Epithelial cell of esophagus (primary cell): ENCODE data around the gene FBXW11.

Experiments used
- DNase-seq: peaks from one replicate; pipeline ENCODE4 v3.0.0; 2010; ENCODE audit warnings: low read depth
- H3K4me3 ChIP-seq: 2 replicates; pipeline ENCODE4 v1.5.1; 2011; ENCODE audit warnings: mild to moderate bottlenecking, low read length, control low read depth
- TF ChIP-seq, protein P1 (sequence below): IDR thresholded peaks from 2 replicates; pipeline ENCODE4 v1.5.1; 2011; ENCODE audit warnings: low read depth, mild to moderate bottlenecking, low read length, control low read depth, inconsistent platforms; ENCODE audit not compliant: insufficient read depth; ENCODE audit errors: missing control alignments

The FBXW11 gene

DNA sequence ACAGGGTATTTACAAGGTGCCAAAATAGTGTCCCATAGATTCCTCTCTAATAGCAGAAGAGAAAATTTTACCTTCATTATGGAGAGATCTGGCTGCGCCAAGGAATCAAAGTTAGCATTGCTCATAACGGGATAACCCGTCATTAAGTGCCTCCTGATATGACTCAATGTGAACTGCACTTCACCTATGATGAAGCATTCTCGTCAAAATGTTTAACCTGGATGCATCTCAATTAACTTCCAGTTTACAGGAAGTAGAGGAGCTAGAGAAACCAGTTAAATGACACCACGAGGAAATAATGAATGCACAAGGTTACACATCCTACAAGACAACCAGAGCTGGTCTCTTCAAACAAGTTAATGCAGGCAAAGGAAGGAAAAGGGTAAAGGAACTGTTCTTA is 17.2 kb downstream of the FBXW11 start:
- H3K4me3 ChIP-seq: no peak overlapping the region
- peak; percentile 94 for DNase-seq
- TF ChIP-seq, protein P1, sequence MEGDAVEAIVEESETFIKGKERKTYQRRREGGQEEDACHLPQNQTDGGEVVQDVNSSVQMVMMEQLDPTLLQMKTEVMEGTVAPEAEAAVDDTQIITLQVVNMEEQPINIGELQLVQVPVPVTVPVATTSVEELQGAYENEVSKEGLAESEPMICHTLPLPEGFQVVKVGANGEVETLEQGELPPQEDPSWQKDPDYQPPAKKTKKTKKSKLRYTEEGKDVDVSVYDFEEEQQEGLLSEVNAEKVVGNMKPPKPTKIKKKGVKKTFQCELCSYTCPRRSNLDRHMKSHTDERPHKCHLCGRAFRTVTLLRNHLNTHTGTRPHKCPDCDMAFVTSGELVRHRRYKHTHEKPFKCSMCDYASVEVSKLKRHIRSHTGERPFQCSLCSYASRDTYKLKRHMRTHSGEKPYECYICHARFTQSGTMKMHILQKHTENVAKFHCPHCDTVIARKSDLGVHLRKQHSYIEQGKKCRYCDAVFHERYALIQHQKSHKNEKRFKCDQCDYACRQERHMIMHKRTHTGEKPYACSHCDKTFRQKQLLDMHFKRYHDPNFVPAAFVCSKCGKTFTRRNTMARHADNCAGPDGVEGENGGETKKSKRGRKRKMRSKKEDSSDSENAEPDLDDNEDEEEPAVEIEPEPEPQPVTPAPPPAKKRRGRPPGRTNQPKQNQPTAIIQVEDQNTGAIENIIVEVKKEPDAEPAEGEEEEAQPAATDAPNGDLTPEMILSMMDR: no peak

DNA sequence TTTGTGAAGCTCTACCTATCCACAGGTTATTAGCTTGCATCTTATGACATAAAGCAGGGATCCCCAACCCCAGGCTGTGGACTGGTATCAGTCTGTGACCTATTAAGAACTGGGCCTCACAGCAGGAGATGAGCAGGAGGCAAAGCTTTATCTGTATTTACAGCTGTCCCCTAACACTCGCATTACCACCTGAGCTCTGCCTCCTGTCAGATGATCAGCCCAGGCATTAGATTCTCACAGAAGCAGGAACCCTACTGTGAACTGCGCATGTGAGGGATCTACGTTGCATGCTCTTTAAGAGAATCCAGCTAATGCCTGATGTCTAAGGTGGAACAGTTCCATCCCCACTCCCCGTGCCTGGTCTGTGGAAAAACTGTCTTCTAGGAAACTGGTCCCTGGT is 19.7 kb downstream of the FBXW11 start:
- TF ChIP-seq, protein P1: no peak
- H3K4me3 ChIP-seq: no peak overlapping the region
- DNase-seq: no peak

DNA sequence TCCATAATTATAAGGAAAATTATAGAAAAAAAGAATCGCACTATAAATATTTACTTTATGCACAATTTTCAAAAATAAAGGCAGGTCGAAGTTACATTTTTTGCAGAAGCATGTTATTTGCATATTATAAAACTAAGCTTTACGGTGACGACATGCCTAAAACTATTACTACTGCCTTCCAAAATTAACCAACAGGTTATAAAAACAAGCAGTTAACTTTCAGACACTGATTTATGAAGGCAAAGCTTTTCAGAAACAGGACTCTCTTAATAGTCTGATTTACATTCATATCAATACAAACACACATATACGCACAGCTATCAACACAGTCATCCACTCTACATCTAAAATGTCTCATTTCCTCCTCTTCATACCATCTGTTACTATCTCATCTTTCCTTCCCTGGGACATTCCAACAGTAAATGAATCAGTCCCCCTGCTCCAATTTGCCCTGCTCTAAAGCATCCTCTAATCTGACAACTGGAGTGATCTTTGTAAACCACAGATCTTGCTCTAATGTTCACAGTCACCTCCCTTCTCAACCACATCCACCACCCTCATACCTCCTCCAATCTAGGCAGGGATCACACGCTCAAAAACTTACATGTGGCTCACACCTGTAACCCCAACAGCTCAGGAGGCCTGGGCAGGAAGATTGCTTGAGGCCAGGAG is 21.6 kb downstream of the FBXW11 start:
- no peak overlapping the region for H3K4me3 ChIP-seq
- peak; percentile 68 for DNase-seq

DNA sequence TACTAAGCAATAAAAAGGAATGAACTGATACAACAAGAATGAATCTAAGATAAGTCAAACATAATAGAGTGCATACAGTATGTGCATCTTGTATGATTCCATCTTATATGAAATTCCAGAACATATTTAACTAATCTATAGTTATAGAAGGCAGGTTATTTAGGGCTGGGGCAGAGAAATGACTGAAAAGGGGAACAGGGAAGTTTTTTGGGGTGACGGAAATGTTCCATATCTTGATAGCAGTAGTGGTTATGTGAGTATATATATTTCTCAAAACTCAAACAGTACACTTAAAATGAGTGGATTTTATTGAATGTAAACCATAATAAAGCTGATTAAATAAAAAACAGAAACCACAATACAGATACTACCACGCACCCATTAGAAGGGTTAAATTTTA is 24.6 kb downstream of the FBXW11 start:
- TF ChIP-seq, protein P1: no peak
- no peak for DNase-seq
- no peak overlapping the region for H3K4me3 ChIP-seq

More for the DNA sequence above, 21.6 kb downstream of the FBXW11 start:
- TF ChIP-seq, protein P1: no peak

DNA sequence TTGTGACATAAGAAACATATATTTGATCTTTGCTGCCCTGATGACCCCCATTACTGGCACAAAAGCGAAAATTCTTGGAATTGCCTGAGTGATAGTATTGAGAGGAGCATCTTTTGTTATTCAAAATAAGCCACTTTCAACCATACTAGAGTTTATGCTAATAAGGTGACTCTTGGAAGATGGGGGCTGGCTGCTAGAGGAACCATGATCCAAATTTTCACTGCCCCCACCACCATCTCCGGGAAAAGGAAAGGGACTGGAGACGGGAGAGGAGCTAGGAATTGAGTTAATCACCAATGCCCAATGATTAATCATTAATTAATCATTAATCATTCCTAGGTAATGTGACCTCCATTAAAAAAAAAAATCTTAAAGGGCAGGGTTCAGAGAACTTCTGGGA is 25.6 kb downstream of the FBXW11 start:
- no peak for DNase-seq
- H3K4me3 ChIP-seq: no peak overlapping the region
- TF ChIP-seq, protein P1: no peak

DNA sequence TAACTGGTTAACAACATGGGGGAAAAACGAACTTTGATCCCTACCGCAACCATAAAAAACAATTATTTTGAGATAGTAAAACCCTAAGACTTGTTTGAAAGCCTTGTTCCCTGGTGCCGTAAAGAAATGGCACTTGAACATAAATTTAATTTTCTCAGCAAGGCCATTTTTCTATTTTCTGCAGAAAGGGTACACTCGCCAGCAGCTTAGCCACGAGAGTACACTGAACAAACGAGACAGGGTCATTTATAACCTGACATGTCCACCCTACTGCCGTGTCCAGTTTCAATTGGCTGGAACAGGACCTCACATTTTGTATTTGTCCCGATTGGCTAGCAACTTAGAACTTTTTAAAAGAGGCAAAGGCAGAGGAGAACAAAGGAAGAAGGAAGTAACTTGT is 26.8 kb downstream of the FBXW11 start:
- DNase-seq: no peak
- TF ChIP-seq, protein P1: no peak
- H3K4me3 ChIP-seq: no peak overlapping the region

DNA sequence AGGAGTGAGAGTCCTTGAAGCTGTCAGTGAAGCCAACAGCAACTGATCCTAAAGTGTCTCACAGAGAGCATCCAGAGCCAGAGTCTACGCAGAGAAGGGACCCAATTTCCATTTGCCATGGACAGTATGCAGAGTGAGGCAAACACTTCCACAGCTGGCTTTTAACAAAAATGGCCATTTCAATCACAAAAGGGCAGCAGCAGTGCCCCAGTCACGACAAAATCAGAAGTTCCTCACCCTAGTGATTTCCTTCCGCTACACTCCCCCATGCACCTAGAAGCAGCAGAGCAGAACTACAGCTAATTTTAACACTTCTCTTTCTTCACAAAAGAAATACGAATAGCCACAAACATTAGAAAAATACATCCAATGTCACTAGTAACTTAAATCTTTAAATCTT is 27.9 kb downstream of the FBXW11 start:
- no peak for DNase-seq
- TF ChIP-seq, protein P1: no peak
- no peak overlapping the region for H3K4me3 ChIP-seq
